Natural killer cell (primary cell): ENCODE measurements around the gene PTPRN2. TPM values are rescaled to one million over a fixed set of nuclear protein-coding genes. Genes with fewer than 3 reads are reported as not detected.

Experiments
- ATAC-seq, 3 donors: fragments of 150-1000 bp in 2 of 3; fragments of 200-7000 bp in 1 of 3; cut with Tn5 transposase; 1 replicate in 1 of 3; 2 replicates in 2 of 3; pipeline ENCODE4 v1.10.0; 2021; ENCODE audit warnings: mild to moderate bottlenecking in 2 of 3, moderate library complexity in 2 of 3
- DNase-seq, 2 donors: peaks; one replicate each; pipeline versions ENCODE4 v3.0.0 to v3.0.0-alpha.2; 2013 to 2021; ENCODE audit warnings: mixed read lengths in 1 of 2
- H3K27ac ChIP-seq: one replicate; pipeline ENCODE4 v1.5.1; 2013; ENCODE audit warnings: mild to moderate bottlenecking, low read length
- H3K27me3 ChIP-seq: one replicate; pipeline ENCODE4 v1.6.1; 2013; ENCODE audit warnings: low read length; ENCODE audit not compliant: control insufficient read depth, insufficient read depth
- H3K36me3 ChIP-seq: one replicate; pipeline ENCODE4 v1.6.1; 2013; ENCODE audit warnings: low read length; ENCODE audit not compliant: control insufficient read depth, insufficient read depth
- H3K4me1 ChIP-seq: one replicate; pipeline ENCODE4 v1.6.1; 2013; ENCODE audit warnings: low read length; ENCODE audit not compliant: control insufficient read depth, insufficient read depth
- H3K4me3 ChIP-seq: one replicate; pipeline ENCODE4 v1.5.1; 2013; ENCODE audit warnings: low read length
- H3K9me3 ChIP-seq: one replicate; pipeline ENCODE4 v1.6.1; 2013; ENCODE audit warnings: low read length; ENCODE audit not compliant: control insufficient read depth, insufficient read depth
- H3K27ac Mint-ChIP-seq, 2 donors: one replicate each; pipeline ENCODE4 v1.8.0; 2022; ENCODE audit warnings: mild to moderate bottlenecking in 2 of 2, mixed read lengths in 2 of 2, moderate library complexity in 1 of 2
- H3K27me3 Mint-ChIP-seq, 2 donors: one replicate each; pipeline ENCODE4 v1.8.0; 2022; ENCODE audit warnings: low read depth in 2 of 2, mixed read lengths in 2 of 2
- H3K36me3 Mint-ChIP-seq: one replicate; pipeline ENCODE4 v1.8.0; 2022; ENCODE audit warnings: mixed read lengths
- H3K4me1 Mint-ChIP-seq, 2 donors: one replicate each; pipeline ENCODE4 v1.8.0; 2022; ENCODE audit warnings: mixed read lengths in 2 of 2
- H3K4me3 Mint-ChIP-seq: one replicate; pipeline ENCODE4 v1.8.0; 2022; ENCODE audit warnings: mild to moderate bottlenecking, moderate library complexity, mixed read lengths
- H3K9me3 Mint-ChIP-seq, 2 donors: one replicate each; pipeline ENCODE4 v1.8.0; 2022; ENCODE audit warnings: mixed read lengths in 2 of 2
- CTCF ChIP-seq: fragments of 200-600 bp; IDR thresholded peaks from one replicate; pipeline ENCODE4 v1.8.0; 2022; ENCODE audit warnings: antibody characterized with exemption
- WGBS: methylation state at CpG from one replicate; pipeline ENCODE4 v1.1.7; 2013; ENCODE audit warnings: missing lambda C conversion rate; ENCODE audit not compliant: insufficient coverage; 5-methylcytosine and 5-hydroxymethylcytosine counted together
- intact Hi-C: fragments of 100-400 bp; cut with micrococcal nuclease; formaldehyde crosslinking; loops from one replicate; pipeline ENCODE4 v1.14.2; 2022
- total RNA-seq, 4 donors: library from RNA; stranded (reverse); fragments of 120-200 nt in 1 of 4; gene quantifications; one replicate each; pipeline versions ENCODE4 v1.2.3 to v1.2.4, GENCODE V29; 2013 to 2022

PTPRN2 gene
- total RNA-seq, 3 donors from 2014 or later (not counting 1 experiment from before 2014, with no cell fraction given): 1.3 to 2.5 (median 1.9) TPM

- Mint-ChIP-seq H3K36me3 (no peaks in the 10 kb centered on the region), H3K4me1 (no peaks in the 10 kb centered on the region), H3K9me3 (no peaks in the 10 kb centered on the region), H3K4me3 (no peak overlapping the region), H3K27me3 (peaks cover 6 to 10% of the 10 kb centered on the region in 2 donors), H3K27ac (no peak overlapping the region)
- Histone ChIP-seq H3K4me1 (no peaks in the 10 kb centered on the region), H3K9me3 (no peaks in the 10 kb centered on the region), H3K4me3 (no peak overlapping the region), H3K27ac (no peak overlapping the region), H3K36me3 (no peaks in the 10 kb centered on the region), H3K27me3 (peaks cover under 1% of the 10 kb centered on the region)
- TF ChIP-seq CTCF: no peak
- ATAC-seq (no peak), DNase-seq (no peak)
- WGBS: 84% methylated on average over 6 of the region's 6 CpGs
- intact Hi-C loops: no loop called here
Measured at GRCh38 chr7:158562517-158562916, 25.1 kb downstream of the PTPRN2 start.

GRCh38 chr7:158561659-158562058, 26.0 kb downstream of the PTPRN2 start:
- H3K36me3 Mint-ChIP-seq: no peaks in the 10 kb centered on the region
- ATAC-seq: no peak
- no peak for TF ChIP-seq CTCF
- no peaks in the 10 kb centered on the region for H3K4me1 ChIP-seq
- H3K27ac Mint-ChIP-seq: no peak overlapping the region
- H3K27me3 ChIP-seq: no peaks in the 10 kb centered on the region
- no peaks in the 10 kb centered on the region for H3K9me3 ChIP-seq
- no peaks in the 10 kb centered on the region for H3K9me3 Mint-ChIP-seq
- H3K27me3 Mint-ChIP-seq: peaks cover 0 to 10% of the 10 kb centered on the region in 2 donors
- no peak overlapping the region for H3K27ac ChIP-seq
- H3K4me3 ChIP-seq: no peak overlapping the region
- H3K36me3 ChIP-seq: no peaks in the 10 kb centered on the region
- H3K4me1 Mint-ChIP-seq: no peaks in the 10 kb centered on the region
- 85% methylated on average over 7 of the region's 7 CpGs for WGBS
- DNase-seq: no peak
- intact Hi-C loops: no loop called here
- H3K4me3 Mint-ChIP-seq: no peak overlapping the region

- Histone ChIP-seq H3K36me3 (no peaks in the 10 kb centered on the region), H3K4me3 (no peak overlapping the region), H3K9me3 (no peaks in the 10 kb centered on the region), H3K27ac (no peak overlapping the region), H3K4me1 (no peaks in the 10 kb centered on the region), H3K27me3 (no peaks in the 10 kb centered on the region)
- Mint-ChIP-seq H3K36me3 (no peaks in the 10 kb centered on the region), H3K4me1 (no peaks in the 10 kb centered on the region), H3K27me3 (peaks cover 0 to 8% of the 10 kb centered on the region in 2 donors), H3K9me3 (peaks cover 0 to 2% of the 10 kb centered on the region in 2 donors), H3K27ac (no peak overlapping the region), H3K4me3 (no peak overlapping the region)
- no peak for ATAC-seq
- DNase-seq: no peak
- WGBS: 95% methylated on average over 12 of the region's 12 CpGs
- intact Hi-C loops: no loop called here
- TF ChIP-seq CTCF: no peak
Measured at GRCh38 chr7:158560386-158560785, 27.2 kb downstream of the PTPRN2 start.

- ATAC-seq (no peak), DNase-seq (no peak)
- Mint-ChIP-seq H3K4me3 (no peak overlapping the region), H3K9me3 (peaks cover 0 to 2% of the 10 kb centered on the region in 2 donors), H3K27ac (no peak overlapping the region), H3K4me1 (no peaks in the 10 kb centered on the region), H3K36me3 (no peaks in the 10 kb centered on the region), H3K27me3 (peaks cover 0 to 3% of the 10 kb centered on the region in 2 donors)
- intact Hi-C loops: no loop called here
- no peak for TF ChIP-seq CTCF
- H3K4me1 ChIP-seq: no peaks in the 10 kb centered on the region
- H3K9me3 ChIP-seq: no peaks in the 10 kb centered on the region
- H3K27ac ChIP-seq: no peak overlapping the region
- H3K4me3 ChIP-seq: no peak overlapping the region
- no peaks in the 10 kb centered on the region for H3K27me3 ChIP-seq
- 34% methylated on average over 6 of the region's 6 CpGs for WGBS
- H3K36me3 ChIP-seq: no peaks in the 10 kb centered on the region
Measured at GRCh38 chr7:158559356-158559755, 28.3 kb downstream of the PTPRN2 start.
